CD4-positive, alpha-beta T cell treated with Interleukin-4 for 1 hour (primary cell): ENCODE data around the gene OR2T8.
A peak's percentile ranks its signal among the peaks of the same experiment; 100 is the strongest.

Source experiments
- DNase-seq, 2 donors: peaks; one replicate each; pipeline ENCODE4 v3.0.0-alpha.2; 2020 to 2022

The OR2T8 gene

GRCh38 chr1:247919952-247920351 is at the start of gene OR2T8:
OR2T8 (plus strand) TSS chr1:247920252; CDS start chr1:247921018, 766 bp downstream.
- no peak for DNase-seq

- DNase-seq = no peak
Observed at GRCh38 chr1:247883346-247883745, 36.7 kb upstream of the OR2T8 start.

DNA sequence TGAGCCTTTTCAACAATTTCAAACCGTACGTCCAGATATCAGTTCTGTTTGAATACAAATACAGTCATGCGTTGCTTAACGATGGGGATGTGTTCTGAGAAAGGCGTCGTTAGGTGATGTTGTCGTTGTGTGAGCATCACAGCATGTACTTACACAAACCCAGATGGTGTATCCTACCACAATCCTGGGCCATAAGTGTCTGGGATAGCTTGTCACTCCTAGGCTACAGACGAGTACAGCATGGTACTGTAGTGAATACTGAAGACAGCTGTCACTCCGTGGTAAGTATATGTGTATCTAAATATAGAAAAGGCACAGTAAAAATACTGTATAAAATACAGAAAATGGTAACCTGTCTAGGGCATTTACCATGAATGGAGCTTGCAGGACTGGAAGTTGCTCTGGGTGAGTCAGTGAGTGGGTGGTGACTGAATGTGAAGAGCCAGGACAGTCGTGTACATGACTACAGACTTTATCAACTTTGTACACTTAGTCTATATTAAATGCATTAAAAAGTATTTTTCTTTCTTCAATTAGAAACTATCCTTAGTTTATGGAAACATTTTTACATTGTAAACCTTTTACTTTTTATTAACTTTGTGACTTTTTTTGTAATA is 35.1 kb upstream of the OR2T8 start:
- DNase-seq = no peak

DNA sequence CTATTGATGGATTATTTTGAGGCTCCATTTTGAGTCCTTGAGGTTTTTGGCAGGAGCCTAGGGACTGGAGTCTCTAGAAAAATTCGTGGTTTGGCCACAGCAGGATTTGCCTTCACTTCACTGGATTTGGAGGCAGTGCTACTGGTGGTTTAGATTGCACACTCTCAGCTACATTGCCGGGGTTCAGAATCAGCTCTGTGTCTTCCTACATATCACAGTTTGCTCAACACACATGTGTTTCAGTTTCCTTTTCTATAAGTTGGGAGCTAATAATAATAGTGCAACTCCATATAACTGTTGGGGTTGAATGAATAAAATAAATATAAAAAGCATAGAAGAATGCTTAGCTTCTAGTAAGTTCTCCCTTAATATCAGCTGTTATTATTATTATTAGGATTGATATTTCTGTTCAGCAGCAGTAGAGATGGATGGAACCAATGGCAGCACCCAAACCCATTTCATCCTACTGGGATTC is 24.9 kb upstream of the OR2T8 start, which contains the start of gene OR2W3:
OR2W3 (plus strand) TSS at position 425 of the 475 bp plus-strand sequence; CDS start at position 425, 0 bp downstream.
- no peak for DNase-seq

GRCh38 chr1:247895976-247896375 is 24.1 kb upstream of the OR2T8 start:
- no peak for DNase-seq

GRCh38 chr1:247904122-247904521 is 15.9 kb upstream of the OR2T8 start:
- DNase-seq = no peak

GRCh38 chr1:247905181-247905580 is 14.9 kb upstream of the OR2T8 start:
- no peak for DNase-seq

- no peak for DNase-seq
Observed at GRCh38 chr1:247905910-247906503, 14.0 kb upstream of the OR2T8 start.

DNA sequence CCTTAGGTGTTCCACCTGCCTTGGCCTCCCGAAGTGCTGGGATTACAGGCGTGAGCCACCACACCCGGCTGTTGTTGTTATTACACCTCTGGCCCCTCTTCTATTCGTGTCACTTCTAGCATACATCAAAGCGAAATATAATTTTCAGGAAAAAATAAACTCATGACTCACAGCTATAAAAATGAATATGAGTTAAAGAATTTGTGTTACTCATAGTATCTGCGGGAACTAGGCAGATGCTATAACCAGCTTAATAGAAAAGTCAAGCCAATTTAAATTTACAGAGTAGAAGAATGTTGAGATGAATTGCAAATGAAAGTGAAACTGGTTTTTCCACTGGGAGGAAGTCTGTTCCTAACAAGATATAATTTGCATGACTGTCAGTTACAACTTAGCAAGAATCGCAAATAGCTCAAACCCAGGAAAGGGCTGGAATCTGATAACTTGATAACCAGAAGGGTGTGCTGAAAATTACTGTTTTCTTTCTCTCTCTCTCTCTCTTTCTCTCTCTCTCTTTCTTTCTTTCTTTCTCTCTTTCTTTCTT is 13.5 kb upstream of the OR2T8 start:
- DNase-seq = peak in 1 of 2 donors; percentile 24

DNA sequence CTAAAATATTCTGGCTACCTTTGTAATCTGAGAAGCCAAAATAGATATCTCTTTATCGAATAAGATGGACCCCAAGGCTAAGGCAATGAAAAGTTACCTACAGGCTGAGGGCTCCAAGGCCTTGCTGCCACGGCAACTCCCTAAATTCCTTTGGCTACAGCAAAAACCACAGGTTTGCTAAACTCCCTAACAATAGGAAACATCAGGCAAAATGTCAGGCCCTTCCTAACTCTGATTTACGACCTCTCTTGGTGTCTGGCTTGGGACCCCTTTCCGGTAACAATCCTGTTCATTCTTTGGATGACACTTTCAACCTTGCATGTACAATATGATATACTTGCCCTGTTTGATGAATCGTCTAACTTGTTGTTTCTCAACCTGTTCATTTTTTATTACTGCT is 11.3 kb upstream of the OR2T8 start:
- no peak for DNase-seq

- DNase-seq = no peak
Observed at GRCh38 chr1:247913786-247914185, 6.3 kb upstream of the OR2T8 start.

DNA sequence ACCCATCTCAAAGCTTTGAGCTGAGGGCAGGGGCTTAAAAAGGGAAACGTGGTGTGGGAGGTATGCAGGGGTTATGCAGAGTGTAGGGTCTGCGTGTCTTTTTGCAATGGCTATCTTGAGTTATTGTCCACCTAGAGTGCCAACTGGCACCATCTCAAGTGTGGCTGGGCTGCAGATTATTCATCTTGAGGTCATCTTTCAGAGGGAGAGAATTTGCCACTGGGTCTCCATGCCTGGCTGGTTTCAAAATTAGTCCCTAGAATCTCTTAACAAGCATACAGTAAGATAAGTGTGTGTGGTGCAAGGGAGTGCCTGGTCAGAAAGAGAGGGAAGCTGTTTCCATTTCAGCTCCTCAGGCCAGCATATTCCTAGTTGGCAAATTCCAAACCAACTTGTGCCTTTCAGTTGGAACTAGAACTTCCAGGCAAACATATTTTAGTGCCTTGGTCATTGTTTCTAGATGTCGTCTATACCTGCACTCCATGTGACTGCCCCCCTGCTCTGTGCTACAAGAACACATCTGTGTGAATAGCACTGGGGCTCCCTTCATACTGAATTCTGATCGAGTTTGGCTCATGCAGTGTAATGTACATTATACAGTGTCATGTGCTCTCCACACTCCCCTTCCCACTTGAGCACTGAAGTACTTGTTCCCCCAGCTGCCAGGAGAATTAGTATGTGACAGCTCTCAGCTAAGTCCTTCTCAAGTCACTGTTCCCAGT is 5.0 kb upstream of the OR2T8 start:
- DNase-seq = no peak

- no peak for DNase-seq
Observed at GRCh38 chr1:247923941-247924340, 3.9 kb downstream of the OR2T8 start.

GRCh38 chr1:247924868-247925267 is 4.8 kb downstream of the OR2T8 start, which contains the start of gene OR2AJ1:
OR2AJ1 (plus strand) TSS chr1:247924889; CDS start chr1:247933769, 8,880 bp downstream.
- no peak for DNase-seq

- DNase-seq = no peak
Observed at GRCh38 chr1:247933989-247934388, 13.9 kb downstream of the OR2T8 start.

DNA sequence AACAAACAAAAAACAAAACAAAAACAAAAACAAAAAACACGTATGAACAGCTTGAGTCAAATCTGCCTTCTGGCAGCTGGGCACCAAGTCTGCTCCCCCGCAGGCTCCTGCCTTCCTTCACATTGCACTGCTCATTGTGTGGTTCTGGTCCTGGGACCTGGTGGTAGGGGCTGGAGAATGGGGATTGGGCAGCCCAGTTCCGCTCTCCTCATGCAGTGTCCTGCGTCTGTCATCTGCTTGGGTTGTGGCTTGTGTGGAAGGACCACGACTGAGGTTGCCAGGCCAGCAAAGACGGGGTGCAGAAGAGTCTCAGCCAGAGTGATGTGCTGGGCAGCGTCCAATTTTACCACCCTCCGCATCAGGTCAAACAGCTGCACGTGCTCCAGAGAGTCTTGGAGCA is 15.7 kb downstream of the OR2T8 start:
- DNase-seq = no peak

- no peak for DNase-seq
Observed at GRCh38 chr1:247936415-247936814, 16.4 kb downstream of the OR2T8 start.

DNA sequence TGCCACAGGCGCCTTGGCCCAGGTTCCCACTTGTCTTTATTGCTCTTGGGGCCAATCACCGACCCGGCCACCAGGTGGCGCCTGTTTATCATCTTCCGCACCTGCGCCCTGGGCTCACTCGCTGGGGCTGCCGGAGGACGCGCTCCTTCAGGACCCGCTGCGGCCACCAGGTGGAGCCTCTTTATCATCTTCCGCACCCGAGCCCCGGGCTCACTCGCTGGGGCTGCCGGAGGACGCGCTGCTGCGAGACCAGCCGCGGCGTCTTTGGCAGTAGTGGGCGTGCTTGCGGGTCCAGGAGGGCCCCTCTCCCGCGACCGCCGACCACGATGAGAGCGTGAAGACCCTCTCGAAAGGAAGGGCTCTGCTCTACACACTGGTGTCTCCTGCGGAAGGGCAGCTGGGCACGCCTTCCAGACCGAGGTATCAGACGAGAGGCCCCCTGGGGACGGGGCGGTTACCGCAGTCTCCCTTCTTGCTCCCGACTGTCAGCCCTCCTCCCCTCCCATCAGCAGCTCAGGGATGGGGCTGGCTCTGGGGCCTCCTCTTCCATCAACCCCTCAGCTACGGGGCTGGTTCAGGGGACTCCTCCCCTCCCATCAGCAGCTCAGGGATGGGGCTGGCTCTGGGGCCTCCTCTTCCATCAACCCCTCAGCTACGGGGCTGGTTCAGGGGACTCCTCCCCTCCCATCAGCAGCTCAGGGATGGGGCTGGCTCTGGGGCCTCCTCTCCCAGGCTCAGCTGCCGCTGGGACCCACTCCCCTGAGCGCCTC is 17.1 kb downstream of the OR2T8 start:
- DNase-seq = peak; percentile 86 to 89

DNA sequence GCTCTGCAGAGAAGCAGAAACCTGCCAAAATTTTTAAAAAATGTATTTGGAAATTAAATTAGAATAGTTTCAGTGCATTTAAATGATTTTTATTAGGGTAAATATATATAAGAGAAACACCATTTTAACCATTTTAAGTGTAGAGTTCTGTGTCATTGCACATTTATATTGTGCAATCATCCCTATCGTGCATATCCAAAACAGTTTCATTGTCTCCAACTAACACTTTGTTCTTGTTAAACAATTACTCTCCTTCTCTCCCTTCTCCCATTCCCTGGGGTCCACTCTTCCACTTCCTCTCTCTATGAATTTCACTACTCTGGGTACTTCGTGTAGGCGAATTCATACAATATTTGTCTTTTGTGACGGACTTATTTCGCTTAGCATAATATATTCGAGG is 22.6 kb downstream of the OR2T8 start:
- DNase-seq = no peak

DNA sequence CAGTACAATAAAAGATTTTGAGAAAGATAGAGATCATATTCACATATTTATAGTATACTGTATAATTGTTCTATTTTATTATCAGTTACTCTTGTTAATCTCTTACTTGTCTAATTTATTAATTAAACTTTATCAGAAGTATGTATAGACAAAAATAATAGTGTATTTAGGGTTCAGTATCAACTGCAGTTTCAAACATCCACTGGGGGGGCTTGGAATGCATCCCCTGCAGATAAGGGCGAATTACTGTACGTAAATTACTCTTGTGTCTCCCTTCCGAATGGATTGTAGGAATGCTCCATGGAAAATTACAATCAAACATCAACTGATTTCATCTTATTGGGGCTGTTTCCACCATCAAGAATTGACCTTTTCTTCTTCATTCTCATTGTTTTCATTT is 28.5 kb downstream of the OR2T8 start, which contains the start of gene OR2L8:
OR2L8 (plus strand) TSS at position 301 of the 400 bp plus-strand sequence; CDS start at position 301, 0 bp downstream.
- no peak for DNase-seq

DNA sequence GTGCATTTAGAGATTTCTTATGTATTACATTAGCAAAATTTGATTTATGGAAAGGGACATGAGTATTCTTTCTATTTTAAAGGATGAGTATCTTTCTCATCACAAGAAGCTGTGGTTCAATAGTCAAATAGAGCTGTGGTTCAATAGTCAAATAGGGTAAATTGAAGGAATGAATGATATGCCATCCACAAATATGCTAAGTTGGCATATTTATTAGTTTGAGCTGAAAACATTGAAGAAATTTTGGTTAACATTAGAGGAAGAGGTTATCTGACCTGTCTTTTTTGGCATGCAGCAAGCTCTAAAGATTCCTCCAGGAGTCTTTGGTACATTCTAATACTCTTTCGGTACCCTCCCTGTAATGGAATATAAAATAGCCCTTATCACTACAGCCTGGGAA is 33.4 kb downstream of the OR2T8 start:
- no peak for DNase-seq

DNA sequence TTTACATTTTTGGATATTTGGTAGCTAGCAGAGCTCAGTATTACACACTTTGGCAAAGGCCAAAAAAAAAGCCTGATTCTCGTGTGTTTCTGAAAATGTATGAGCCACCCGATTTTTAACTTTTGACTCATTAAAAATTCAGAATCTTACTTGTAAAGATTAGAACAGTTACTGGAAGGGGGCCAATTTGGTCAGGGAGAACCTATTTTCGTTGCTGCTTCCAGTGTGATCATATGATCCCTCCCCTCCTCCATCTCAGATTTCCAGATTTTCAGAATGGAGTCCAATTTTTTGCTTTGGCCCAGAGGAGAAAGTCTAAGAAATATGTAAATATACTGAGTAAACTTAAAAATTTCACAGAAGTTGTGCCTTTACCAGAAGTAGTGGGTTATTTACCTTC is 41.7 kb downstream of the OR2T8 start:
- no peak for DNase-seq
